Ishikawa (cell line): ENCODE data around the gene CYP26A1.
A peak's percentile ranks its signal among the peaks of the same experiment; 100 is the strongest.

ENCODE experiments used
- CEBPB ChIP-seq: IDR thresholded peaks from 2 replicates; pipeline ENCODE4 v1.6.1; 2012
- CREB1 ChIP-seq: IDR thresholded peaks from 2 replicates; pipeline ENCODE4 v1.6.1; 2012; ENCODE audit warnings: low read depth
- EGR1 ChIP-seq: IDR thresholded peaks from 2 replicates; pipeline ENCODE4 v1.6.1; 2012
- EP300 ChIP-seq: IDR thresholded peaks from 2 replicates; pipeline ENCODE4 v1.6.1; 2012; ENCODE audit warnings: borderline replicate concordance
- FOXM1 ChIP-seq: IDR thresholded peaks from 2 replicates; pipeline ENCODE4 v1.6.1; 2012; ENCODE audit warnings: low read depth, borderline replicate concordance
- MAX ChIP-seq: IDR thresholded peaks from 2 replicates; pipeline ENCODE4 v1.6.1; 2012
- NFIC ChIP-seq: IDR thresholded peaks from 2 replicates; pipeline ENCODE4 v1.6.1; 2012
- RAD21 ChIP-seq: IDR thresholded peaks from 2 replicates; pipeline ENCODE4 v1.6.1; 2012; ENCODE audit warnings: low read depth
- REST ChIP-seq: IDR thresholded peaks from 2 replicates; pipeline ENCODE4 v1.6.1; 2012; ENCODE audit warnings: low read depth, mild to moderate bottlenecking
- TAF1 ChIP-seq: IDR thresholded peaks from 2 replicates; pipeline ENCODE4 v1.6.1; 2012; ENCODE audit warnings: low read depth, mild to moderate bottlenecking
- TCF12 ChIP-seq: IDR thresholded peaks from 2 replicates; pipeline ENCODE4 v1.6.1; 2012; ENCODE audit warnings: low read depth
- TEAD4 ChIP-seq: IDR thresholded peaks from 2 replicates; pipeline ENCODE4 v1.6.1; 2012
- USF1 ChIP-seq: IDR thresholded peaks from 2 replicates; pipeline ENCODE4 v1.6.1; 2012
- YY1 ChIP-seq: IDR thresholded peaks from 2 replicates; pipeline ENCODE4 v1.6.1; 2012; ENCODE audit warnings: low read depth
- ZBTB7A ChIP-seq: IDR thresholded peaks from 2 replicates; pipeline ENCODE4 v1.6.1; 2012; ENCODE audit warnings: low read depth

The CYP26A1 gene

GRCh38 chr10:93073539-93074146 lies at the start of gene CYP26A1:
Gene CYP26A1 (plus strand): TSS chr10:93073893. CDS start chr10:93073935, 42 bp downstream.
- peak; percentile 53; the same call in 1 of the 2 replicates for TF ChIP-seq MAX
- TF ChIP-seq FOXM1: no peak
- TF ChIP-seq USF1: 0 out of 2 replicates have a peak, but pooled peaks have one; percentile 4
- TF ChIP-seq RAD21: peak; percentile 23; the same call in 1 of the 2 replicates

- TF ChIP-seq TAF1: no peak
- no peak for TF ChIP-seq CEBPB
- TF ChIP-seq ZBTB7A: no peak
- TF ChIP-seq RAD21: no peak
- no peak for TF ChIP-seq MAX
- TF ChIP-seq CREB1: no peak
- TF ChIP-seq FOXM1: no peak
- no peak for TF ChIP-seq USF1
- TF ChIP-seq TEAD4: no peak
- no peak for TF ChIP-seq NFIC
- TF ChIP-seq YY1: no peak
- no peak for TF ChIP-seq TCF12
- TF ChIP-seq EGR1: no peak
- no peak for TF ChIP-seq EP300
- TF ChIP-seq REST: no peak
Observed at GRCh38 chr10:93026072-93026471, 47.6 kb upstream of the CYP26A1 start.

GRCh38 chr10:93027508-93027907 lies 46.2 kb upstream of the CYP26A1 start:
- no peak for TF ChIP-seq ZBTB7A
- no peak for TF ChIP-seq CEBPB
- no peak for TF ChIP-seq CREB1
- no peak for TF ChIP-seq TAF1
- no peak for TF ChIP-seq REST
- no peak for TF ChIP-seq MAX
- TF ChIP-seq TEAD4: no peak
- no peak for TF ChIP-seq EGR1

- TF ChIP-seq EGR1: no peak
- TF ChIP-seq NFIC: no peak
- no peak for TF ChIP-seq EP300
- no peak for TF ChIP-seq CREB1
Observed at GRCh38 chr10:93028883-93029282, 44.8 kb upstream of the CYP26A1 start.

- TF ChIP-seq FOXM1 (peak; percentile 57; the same call in 1 of the 2 replicates), TEAD4 (peak; percentile 68), REST (no peak)
Observed at GRCh38 chr10:93030409-93030808, 43.3 kb upstream of the CYP26A1 start.
